NCI-H2227 (cell line): Measurements from ENCODE around the gene WDSUB1.

Source experiments
- DNase-seq: peaks from one replicate; lab custom pipeline; 2025; ENCODE audit not compliant: unreplicated experiment; lab: John Stamatoyannopoulos, UW

Gene WDSUB1

GRCh38 chr2:159199236-159199635, 87.3 kb downstream of the WDSUB1 start:
- no peak for DNase-seq

GRCh38 chr2:159196393-159196925, 90.0 kb downstream of the WDSUB1 start:
- no peak for DNase-seq

GRCh38 chr2:159195697-159196096, 90.8 kb downstream of the WDSUB1 start:
- DNase-seq, result no peak

GRCh38 chr2:159194241-159194640, 92.3 kb downstream of the WDSUB1 start:
- DNase-seq, result no peak

- no peak for DNase-seq
These were observed 92.7 kb downstream of the WDSUB1 start for GRCh38 chr2:159193791-159194190.

GRCh38 chr2:159192371-159192918, 94.1 kb downstream of the WDSUB1 start:
- no peak for DNase-seq

GRCh38 chr2:159188449-159188848, 98.1 kb downstream of the WDSUB1 start:
- DNase-seq, result no peak

GRCh38 chr2:159187106-159187505, 99.4 kb downstream of the WDSUB1 start:
- no peak for DNase-seq

- no peak for DNase-seq
These were observed 100.0 kb downstream of the WDSUB1 start for GRCh38 chr2:159186462-159186861.
